ENCODE measurements around the gene GLT8D1.

DNA sequence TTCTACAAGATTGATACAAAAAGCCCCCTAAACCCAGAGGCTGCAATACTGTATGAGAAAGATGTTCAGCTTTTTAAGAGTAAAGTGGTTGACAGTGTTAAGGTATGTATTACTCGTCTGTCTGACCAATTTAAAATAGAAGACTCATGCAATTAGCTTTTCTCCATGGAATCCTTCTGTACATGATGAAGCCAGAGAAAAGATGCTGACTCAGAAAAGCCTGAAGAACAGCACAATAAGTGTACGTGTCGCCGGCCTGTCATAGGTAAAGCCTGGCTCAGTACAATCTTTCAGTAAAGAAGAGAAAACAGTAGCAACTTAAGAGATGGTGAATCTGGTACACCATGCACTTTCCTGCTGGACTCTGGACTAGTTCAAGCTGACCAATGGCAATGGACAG is 48.8 kb upstream of the GLT8D1 start:
- TF ChIP-seq EZH2 (IDR thresholded peaks at IDR 0.05; ENCODE audit: insufficient read depth, poor library complexity, severe bottlenecking): no peak
- no peak for TF ChIP-seq EZH2phosphoT487 (IDR thresholded peaks at IDR 0.05; ENCODE audit: insufficient read depth, low read depth)
